ENCODE measurements around the gene ING3.

ING3 gene

DNA sequence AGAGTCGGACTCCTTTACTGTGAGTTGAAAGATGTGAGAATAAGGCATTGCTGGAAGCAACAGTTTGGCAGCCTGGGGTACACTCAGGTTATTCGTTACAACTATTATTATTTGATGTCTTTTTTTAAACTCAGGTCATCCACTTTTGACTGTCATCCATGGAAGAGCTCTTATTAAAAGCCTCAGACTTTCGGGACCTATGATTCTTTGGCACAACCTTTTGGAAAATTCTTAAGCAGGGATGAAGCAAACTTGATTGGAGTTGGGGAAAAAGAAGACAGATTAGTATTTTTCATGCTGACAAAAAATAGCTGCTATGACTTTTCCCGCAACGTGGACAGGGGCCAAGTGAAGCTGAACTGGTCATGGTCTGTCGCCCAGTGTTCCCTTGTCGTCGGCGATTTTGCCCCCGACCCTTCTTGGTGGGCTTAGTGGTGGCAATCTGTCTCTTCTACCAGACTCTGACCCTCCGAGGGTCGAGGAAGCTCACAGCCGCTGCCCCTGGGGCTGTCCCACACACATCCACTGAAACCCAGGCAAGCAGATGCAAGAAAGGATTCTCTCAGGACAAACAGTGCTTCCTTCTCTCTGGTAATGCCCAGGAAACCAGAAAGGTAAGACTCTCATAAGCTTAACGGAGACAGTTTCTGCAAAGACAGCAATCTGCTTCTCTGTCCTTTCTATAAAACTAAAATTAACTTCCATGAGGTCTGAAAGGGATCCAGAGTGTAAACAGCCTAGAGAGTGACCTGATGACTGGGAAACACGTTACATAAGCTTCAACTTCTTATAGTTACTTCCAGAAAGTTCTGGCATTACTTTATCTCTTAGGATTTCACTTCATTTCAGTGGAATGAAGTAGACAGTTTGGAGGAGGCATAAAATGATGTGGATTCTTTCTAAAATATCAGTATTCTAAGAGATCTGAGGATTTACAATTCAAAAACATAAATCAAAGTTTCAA lies 39.0 kb downstream of the ING3 start:
- DNase-seq: no peak

DNA sequence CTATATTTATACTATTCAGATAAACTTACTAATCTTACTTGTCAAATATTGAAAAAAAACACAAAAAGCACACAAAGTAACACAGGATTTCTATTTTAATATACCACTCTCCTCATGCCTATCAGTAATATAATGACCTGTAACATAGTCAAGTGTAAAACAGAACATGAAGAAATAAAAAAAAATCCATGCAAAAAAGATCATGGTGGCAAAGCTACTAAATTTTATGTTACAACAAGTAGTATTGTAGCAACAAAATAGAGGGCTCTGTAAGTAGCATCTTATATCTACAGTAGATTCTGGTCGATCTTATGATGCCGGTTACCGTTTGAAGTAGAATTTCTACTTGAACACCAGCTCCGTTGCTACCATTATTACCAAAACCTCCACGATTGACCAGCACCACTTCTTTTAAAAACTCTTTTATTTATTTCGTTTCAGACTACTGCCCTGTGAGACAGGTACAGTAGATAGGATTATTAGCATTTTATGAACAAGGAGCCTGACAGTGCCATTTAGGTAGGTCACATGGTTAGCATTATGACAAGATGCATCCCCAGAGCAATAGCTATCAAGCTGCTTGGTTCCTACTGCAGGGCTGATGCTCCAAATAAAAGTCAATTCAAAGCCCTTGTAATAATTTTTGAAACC lies 40.0 kb downstream of the ING3 start:
- DNase-seq: no peak

DNA sequence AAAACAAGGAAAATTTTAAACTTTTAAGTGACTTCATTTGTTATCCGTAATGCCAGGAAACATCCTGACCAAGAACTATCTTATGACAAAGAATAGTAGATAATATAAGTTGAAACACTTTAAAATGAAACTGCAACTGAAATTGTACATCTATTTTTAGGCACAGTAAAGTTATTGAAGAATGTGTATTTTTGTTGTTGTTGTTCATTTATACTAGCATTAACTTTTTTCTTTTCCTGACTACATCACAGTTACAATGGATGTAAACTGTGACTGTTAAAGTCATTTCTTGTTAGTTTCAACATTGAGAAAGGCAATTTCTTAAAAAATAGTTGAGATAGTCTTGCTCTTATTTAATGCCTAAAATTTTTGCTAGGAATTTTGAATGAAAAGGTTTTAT lies 40.6 kb downstream of the ING3 start:
- no peak for DNase-seq

DNA sequence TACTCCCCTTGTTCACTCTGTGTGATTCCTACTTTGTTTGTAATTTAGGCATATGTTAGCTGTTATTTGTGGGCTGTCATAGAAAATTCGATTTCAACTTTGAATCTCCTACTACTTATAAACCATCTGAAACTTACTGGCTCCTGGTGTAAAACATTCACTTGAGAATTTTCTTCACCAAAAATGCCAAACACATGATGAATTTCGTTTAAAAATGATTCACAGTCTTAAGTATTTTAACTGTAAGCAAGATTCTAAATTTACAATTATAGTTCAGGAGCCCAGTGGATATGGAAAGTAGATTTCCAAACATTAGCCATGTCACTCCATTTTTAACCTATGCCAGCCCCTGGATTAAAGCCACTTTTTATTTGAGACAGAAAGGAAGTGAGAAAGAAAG lies 41.0 kb downstream of the ING3 start:
- no peak for DNase-seq

DNA sequence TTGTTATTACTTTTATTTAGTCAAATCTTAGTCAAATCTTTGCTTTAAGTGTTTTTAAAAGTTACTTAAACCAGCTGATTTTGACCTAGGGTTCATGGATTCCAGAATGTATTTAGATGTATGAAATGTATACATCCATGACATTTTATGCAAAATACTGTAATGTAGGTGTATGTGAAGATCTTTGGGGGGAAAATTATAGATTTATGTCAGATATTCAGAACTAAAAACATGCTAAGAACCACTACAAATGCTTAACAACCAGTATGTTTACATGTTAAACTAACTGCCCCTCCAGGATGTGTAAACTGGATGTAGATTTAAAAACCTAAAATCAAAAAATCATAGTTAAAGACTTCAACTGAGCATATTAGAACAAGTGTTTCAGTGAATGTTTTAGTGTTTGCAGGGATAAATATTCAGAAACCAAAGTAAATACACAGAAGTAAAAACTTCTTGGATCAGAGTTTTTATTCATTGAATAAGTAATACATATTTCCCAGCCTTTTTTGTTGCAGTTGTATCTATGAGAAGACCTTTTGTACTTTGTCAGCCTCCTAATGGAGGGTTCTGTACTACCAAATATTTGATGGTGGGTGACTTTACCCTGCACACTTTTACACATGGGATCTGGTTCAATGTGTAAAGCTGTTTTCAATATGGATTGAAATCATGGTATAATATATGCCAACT lies 41.8 kb downstream of the ING3 start:
- no peak for DNase-seq

DNA sequence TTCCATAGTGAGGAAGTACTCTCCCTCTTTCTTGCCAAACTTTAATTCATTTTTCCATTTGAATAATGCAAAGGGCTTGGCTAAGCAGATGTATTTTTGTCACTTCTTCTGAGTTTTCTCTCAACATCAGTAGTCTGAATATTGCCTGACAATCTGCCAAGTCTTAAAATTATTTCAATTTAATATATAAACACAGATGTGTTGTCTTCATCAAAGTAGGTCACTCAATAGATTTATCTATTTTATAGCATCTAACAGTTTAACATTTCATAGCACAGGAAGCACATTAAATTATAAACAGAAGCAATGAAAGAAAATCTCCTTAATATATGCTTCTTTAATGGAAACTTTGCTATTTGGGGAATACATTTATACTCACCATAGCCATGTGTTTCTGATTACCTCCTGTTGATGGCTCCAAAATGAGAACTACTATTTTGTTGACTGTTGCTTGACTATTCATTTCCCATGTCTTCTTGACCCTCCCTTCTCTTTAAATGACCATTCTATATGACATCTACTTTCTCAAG lies 42.5 kb downstream of the ING3 start:
- no peak for DNase-seq

DNA sequence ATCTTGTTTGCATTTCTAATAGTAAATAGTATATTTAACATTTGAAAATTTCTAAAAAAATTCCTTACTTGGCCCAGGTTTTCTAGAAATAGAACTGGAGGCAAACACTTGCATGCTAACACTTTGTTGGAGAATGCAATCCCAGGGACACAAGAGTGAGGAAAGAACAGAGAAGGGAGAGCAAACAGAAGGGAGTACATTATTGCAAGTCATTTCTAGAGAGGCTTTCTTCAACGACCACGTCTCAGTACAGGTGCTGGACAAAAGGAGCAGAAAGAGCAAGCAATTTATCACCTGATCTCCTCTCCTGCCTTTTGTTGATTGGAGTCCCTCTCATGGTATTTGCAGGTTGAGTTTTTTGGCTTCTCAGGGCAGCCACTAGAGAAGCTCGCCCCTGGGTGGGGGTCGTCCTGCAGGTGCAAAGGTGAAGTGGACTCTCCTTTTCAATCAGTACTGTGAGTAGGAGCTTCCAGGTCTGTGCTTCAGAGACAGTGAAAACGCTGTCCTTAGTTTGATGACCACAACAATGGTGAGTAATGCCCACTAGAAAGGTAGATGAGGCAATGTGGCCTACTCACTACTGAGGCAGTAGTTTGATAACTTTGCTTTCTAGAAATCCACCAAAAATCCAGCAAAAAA lies 43.1 kb downstream of the ING3 start:
- DNase-seq: no peak

DNA sequence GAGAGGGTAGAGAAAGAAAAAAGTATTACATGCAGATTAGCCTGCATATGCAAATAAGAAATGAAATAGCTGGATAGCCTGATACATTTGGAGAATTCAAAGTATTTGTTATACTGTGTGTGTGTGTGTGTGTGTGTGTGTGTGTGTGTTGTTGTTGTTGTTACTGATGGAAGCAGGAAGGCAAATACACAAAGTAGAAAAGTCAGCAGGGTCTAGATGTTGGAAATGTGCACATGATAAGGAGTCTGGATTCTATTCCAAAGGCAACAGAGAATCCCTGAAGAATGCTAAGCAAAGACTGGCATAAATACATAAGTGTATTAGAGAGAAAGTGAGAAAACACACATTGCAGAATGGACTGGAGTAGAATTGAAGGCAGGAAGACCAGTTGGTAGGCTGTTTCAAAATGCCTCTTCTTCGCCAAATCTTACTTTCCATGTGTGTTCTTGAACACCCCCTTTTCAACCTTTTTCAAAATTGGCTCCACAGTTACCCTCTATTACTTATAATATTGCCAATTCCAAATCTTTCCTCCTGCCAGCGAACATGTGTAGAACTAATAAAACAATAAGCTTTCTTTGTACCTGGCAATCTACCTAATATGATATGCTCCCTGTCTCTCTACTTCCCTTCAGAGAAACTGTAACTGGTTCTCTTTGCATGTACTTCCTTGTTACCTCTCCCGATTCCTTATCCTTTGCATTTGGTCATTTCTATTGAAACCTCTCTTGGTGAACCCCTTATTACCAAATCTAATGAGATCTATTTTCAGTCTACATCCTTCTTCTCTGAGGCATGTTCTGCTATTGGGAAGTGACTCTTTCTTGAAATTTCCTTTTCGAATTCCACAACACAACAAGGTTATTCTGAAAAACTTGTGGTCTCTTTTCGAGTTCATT lies 44.2 kb downstream of the ING3 start:
- DNase-seq: no peak

DNA sequence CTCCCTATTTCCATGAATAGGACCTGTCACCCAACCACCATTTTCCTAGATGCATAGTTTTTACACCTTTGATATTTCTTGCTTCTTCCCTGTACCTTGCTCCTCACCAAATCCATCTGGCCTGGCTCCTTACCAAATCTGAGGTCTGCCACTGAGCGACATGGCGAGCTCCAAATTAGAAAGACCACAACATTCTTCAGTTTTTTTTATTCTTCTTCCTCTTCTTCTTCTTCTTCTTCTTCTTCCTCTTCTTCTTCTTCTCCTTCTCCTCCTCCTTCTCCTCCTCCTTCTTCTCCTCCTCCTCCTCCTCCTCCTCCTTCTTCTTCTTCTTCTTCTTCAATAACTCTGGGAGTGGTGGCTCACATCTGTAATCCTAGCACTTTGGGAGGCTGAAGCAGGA lies 45.1 kb downstream of the ING3 start:
- no peak for DNase-seq

DNA sequence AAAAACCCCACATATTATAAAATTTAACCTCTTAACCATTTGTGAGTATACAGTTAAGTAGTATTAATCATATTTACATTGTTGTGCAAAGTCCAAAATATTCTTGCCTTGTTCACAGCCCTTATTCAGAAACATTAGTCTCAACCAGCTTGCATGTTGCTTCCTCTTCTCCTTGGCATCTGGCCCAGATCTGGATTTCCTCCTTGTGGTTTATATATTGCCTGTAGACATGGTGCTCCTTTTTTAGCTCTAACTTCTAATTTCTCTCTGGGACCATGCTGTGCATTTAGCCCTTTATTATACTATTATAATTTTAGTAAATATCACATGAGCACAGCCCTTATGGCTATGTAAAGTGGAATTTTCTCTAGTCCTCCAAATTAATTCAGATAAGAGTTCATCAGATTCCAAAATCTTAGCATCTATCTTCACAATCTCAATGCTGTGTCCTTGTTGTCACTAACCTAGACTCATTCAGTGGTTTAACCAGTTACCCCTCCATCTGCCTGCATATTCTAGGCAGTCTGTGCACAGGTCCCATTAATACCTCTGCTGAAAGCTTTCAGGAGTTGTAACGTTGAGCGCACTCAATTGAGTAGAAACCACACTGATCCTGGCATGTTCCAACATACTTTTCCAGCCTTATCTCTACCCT lies 45.9 kb downstream of the ING3 start:
- DNase-seq: no peak

DNA sequence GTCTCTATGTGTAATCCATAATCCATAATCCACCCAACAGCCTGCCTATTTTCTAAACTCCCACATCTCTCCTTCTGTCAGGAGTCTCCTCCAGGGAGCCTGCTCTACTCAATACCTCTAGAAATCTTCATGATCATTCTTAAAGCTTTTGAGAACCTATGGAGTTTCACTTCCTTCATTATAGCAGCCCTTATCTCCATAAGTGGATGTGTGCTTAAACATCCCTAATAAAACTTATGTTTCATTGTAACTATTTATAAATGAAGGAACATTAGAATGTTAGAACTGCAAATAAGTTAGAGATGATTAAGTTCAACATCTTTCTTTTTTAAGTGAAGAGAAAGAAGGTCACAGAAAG lies 46.4 kb downstream of the ING3 start:
- DNase-seq: no peak

DNA sequence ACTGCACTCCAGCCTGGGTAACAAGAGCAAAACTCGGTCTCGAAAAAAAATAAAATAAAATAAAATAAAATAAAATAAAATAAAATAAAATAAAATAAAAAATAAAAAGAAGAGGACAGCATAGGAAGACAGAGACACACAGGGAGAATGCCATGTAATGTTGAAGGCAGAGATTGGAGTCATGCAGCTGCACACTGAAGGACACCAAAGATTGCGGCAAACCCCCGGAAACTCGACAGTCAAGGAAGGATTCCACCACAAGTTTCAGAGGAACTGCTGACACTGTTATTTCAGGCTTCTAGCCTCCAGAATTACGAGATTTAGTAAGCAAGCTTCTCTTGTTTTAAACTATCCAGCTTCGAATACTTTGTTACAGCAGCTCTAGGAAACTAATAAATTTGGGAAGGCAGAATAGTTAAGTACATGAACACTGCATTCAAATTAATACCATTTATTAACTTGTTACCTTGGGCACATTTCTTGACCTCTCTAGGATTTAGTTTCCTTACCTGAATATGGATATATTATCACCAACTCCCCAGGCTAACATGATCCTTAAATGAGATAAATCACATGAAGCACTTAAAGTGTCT lies 47.4 kb downstream of the ING3 start:
- no peak for DNase-seq

DNA sequence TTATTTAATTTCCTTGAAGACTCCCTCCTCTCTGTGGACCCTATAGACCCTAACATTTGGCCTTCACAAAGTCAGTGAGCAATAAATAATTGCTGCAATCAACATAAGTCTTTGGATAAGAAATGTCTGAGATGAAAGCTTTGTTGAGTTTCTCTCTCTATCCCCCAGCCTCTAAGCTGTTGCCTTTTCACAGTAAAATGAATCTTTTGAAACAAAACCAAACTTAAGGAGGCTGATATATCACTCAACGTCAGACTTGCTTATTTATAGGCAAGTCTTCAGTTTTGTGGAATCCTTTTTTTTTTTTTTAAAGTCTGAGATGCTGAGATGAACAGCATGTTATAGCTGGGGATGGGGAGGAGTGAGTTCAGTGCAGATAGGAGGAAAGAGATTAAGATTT lies 47.9 kb downstream of the ING3 start:
- no peak for DNase-seq

DNA sequence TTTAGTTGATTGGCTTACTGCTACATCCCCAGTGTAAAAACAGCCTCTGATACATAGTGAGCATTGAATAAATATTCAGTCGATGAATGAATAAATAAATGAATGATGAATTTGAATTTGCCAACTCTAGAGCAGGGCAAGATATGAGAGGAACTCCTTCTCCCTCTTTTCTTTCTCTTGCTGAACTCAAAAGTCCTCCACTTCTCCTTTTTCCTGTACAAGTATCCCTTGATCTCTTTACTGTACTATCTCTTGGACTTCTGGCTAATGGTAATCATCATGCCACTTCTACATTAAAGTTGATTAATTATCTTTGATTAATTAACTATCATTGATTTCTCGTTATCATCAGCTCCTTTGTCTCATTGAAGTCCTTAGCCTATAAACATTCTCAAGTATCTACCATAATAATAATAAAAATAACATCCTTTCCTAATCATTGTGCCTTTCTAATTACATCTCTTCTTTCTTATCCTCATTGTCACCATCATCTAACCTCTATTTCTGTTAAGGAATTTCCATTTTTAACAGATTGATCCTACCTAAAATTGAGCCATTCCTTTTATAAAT lies 48.5 kb downstream of the ING3 start:
- no peak for DNase-seq

DNA sequence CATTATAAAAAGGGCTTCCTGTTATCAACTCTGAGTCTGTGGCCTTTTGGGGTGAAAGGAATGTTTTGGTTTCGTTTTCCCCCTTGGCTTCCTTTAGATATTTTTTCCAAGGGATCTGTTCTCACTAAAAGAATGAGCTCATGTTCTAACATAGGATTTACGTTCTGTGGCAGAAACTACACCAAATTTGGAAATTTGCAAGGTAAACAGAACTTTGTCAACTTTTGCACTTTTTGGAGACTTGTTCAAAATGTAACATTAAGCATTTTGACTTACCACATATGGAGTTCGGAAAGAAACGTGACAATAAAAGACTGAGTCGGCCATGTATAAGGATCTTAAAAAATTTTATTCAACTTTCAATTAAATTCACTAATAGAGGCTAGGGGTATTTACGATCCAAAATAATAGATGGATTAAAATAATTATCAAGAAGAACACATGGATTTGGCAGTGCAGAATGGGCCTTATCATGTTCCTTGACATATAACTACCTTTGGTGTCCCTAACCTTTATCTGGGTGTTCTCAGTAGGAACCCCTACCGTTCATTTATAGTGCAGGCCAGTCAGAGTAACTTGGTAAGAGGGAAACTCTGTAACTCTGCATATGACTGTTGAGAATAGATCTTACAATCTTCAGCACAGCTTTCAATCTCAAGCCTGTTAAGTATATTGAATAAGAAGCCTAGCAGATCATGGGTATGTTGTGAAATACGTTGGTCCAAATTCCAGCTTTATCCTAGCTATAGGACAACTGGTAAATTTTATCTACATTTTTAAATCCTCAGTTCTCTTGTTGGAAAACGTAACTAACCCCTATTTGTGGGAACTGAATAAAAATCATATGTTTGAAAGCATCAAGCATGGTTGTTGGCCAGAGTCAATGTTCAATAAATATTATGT lies 49.8 kb downstream of the ING3 start:
- DNase-seq: no peak

DNA sequence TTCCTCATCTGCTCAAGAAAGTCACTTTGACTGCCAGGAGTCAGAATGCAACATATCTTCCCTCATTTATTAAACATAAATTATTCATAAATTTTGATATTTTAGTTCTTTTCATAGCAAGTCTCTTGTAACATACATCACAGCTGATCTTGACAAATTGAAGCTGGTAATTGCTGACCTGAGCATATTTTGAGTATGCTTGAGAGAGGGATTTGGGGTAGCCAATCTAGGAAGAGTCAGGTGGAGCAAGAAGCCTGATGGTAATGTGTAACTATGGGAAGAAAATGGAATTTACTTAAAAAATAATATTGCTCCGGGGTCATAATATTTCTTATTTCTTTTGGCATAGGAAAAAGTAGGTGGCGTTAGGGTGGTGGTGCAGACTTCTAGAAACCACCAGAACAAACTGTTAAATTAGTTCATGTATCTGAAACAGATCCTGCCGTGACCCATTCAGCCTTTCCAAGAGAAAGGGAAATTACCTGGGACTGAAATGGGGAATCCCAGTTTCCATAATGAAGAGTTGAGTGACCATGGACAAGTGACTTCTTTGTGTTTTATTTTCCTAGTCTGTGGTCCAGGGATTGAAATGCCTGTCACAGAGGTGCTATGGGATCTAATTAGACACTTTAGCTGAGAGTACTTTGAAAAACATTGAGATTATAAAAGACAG lies 50.8 kb downstream of the ING3 start:
- DNase-seq: no peak

DNA sequence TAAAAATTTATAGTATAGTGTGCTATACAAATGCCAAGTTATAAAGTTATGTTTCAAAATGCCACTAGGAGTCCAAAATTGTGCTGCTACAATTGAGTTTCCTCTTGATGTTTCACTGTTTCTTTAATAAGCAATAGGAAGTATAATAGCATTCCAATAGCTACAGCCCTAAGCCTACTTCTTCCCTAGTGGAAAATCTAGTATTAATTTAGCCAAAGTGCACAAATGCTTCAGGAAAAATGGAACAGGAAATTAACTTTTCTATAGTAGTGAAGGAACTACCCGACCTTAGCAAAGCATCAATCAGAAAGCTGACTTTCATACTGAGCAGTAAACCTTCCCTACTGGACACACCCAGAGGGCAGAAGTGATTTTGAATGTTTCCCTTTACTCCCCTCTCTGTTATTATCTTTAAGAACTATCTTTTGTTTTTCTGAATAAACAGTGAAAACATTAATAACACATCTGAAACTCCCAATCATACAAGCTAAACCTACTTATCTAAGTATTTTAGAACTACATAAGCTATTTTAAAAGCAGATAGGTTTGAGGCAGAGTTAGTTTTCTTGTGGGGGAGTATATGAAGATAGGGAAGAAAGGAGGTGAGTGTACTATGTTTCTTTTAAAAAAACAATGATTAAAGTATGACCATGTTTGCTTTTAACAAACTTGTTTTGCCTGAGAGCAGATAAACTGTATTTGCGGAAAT lies 51.6 kb downstream of the ING3 start:
- no peak for DNase-seq

DNA sequence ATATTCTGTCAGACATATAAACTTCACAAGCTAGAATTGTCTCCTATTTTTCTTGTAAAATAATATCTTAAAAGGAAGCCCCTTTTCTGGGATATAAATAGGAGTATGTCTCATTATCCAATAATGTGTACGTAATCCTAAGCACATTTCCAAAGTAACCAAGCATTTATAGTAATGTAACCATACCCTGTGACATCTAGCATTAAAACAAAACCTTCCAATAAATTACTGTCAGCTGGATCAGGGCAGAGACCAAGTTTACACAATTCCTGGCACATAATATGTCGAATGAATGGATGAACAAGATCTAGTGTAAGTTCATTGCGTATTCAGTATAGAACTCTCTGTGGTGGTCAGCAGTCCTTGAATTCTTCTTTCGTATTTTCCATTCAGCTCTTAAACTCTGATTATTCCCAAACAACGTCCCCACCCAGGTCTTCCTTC lies 52.2 kb downstream of the ING3 start:
- no peak for DNase-seq
